Ishikawa (cell line): ENCODE data around the gene KSR2.

Source experiments
- CEBPB ChIP-seq: IDR thresholded peaks from 2 replicates; pipeline ENCODE4 v1.6.1; 2012
- CREB1 ChIP-seq: IDR thresholded peaks from 2 replicates; pipeline ENCODE4 v1.6.1; 2012; ENCODE audit warnings: low read depth
- EGR1 ChIP-seq: IDR thresholded peaks from 2 replicates; pipeline ENCODE4 v1.6.1; 2012
- EP300 ChIP-seq: IDR thresholded peaks from 2 replicates; pipeline ENCODE4 v1.6.1; 2012; ENCODE audit warnings: borderline replicate concordance
- FOXM1 ChIP-seq: IDR thresholded peaks from 2 replicates; pipeline ENCODE4 v1.6.1; 2012; ENCODE audit warnings: low read depth, borderline replicate concordance
- NFIC ChIP-seq: IDR thresholded peaks from 2 replicates; pipeline ENCODE4 v1.6.1; 2012
- RAD21 ChIP-seq: IDR thresholded peaks from 2 replicates; pipeline ENCODE4 v1.6.1; 2012; ENCODE audit warnings: low read depth
- REST ChIP-seq: IDR thresholded peaks from 2 replicates; pipeline ENCODE4 v1.6.1; 2012; ENCODE audit warnings: low read depth, mild to moderate bottlenecking
- TAF1 ChIP-seq: IDR thresholded peaks from 2 replicates; pipeline ENCODE4 v1.6.1; 2012; ENCODE audit warnings: low read depth, mild to moderate bottlenecking
- TCF12 ChIP-seq: IDR thresholded peaks from 2 replicates; pipeline ENCODE4 v1.6.1; 2012; ENCODE audit warnings: low read depth
- TEAD4 ChIP-seq: IDR thresholded peaks from 2 replicates; pipeline ENCODE4 v1.6.1; 2012
- YY1 ChIP-seq: IDR thresholded peaks from 2 replicates; pipeline ENCODE4 v1.6.1; 2012; ENCODE audit warnings: low read depth
- ZBTB7A ChIP-seq: IDR thresholded peaks from 2 replicates; pipeline ENCODE4 v1.6.1; 2012; ENCODE audit warnings: low read depth
- TF ChIP-seq, protein P1 (sequence below): IDR thresholded peaks from 2 replicates; pipeline ENCODE4 v1.6.1; 2012
- TF ChIP-seq, protein P2 (sequence below): IDR thresholded peaks from 2 replicates; pipeline ENCODE4 v1.6.1; 2012

The KSR2 gene

GRCh38 chr12:117857632-117858612, 110.9 kb downstream of the KSR2 start:
- no peak for TF ChIP-seq EGR1
- no peak for TF ChIP-seq TCF12
- TF ChIP-seq CEBPB: no peak
- peak; percentile 13; the same call in 1 of the 2 replicates for TF ChIP-seq RAD21

- TF ChIP-seq NFIC (no peak), YY1 (no peak)
- TF ChIP-seq, protein P1, sequence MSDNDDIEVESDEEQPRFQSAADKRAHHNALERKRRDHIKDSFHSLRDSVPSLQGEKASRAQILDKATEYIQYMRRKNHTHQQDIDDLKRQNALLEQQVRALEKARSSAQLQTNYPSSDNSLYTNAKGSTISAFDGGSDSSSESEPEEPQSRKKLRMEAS: no peak
Observed at GRCh38 chr12:117855165-117855564, 113.6 kb downstream of the KSR2 start.

GRCh38 chr12:117854339-117855012, 114.3 kb downstream of the KSR2 start:
- TF ChIP-seq, protein P1: no peak
- TF ChIP-seq RAD21: peak; percentile 11; the same call in 1 of the 2 replicates

GRCh38 chr12:117853600-117853999, 115.2 kb downstream of the KSR2 start:
- no peak for TF ChIP-seq YY1
- no peak for TF ChIP-seq CREB1
- TF ChIP-seq EP300: no peak
- TF ChIP-seq TAF1: no peak
- no peak for TF ChIP-seq REST
- TF ChIP-seq RAD21: no peak
- TF ChIP-seq TEAD4: no peak
- TF ChIP-seq FOXM1: no peak
- no peak for TF ChIP-seq EGR1
- no peak for TF ChIP-seq NFIC

DNA sequence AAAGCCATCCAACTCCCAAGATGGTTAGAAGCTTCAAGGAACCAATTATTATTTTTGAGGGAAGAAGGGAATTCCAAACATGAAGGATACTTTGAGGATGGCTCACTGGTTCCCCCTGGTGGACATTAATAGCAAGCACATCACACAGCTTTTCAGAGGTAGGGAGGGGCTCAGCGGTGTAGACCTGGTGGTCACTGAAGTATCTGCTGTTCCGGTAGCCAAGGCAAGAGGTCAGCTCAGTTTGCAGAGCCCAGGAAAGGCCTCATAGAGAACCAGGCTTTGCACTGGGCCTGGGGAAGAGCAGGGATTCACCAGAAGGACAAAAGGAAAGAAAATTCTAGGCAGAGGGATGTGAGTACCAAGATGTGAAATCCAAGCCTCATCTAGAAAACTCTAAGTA, 118.7 kb downstream of the KSR2 start:
- TF ChIP-seq RAD21 (peak; percentile 40), FOXM1 (no peak)

GRCh38 chr12:117847371-117847770, 121.4 kb downstream of the KSR2 start:
- TF ChIP-seq RAD21: no peak
- TF ChIP-seq, protein P2, sequence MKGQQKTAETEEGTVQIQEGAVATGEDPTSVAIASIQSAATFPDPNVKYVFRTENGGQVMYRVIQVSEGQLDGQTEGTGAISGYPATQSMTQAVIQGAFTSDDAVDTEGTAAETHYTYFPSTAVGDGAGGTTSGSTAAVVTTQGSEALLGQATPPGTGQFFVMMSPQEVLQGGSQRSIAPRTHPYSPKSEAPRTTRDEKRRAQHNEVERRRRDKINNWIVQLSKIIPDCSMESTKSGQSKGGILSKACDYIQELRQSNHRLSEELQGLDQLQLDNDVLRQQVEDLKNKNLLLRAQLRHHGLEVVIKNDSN: no peak

GRCh38 chr12:117845271-117845904, 123.4 kb downstream of the KSR2 start:
- no peak for TF ChIP-seq TEAD4
- TF ChIP-seq ZBTB7A: no peak
- no peak for TF ChIP-seq YY1
- TF ChIP-seq TCF12: no peak
- no peak for TF ChIP-seq EP300
- no peak for TF ChIP-seq REST
- no peak for TF ChIP-seq RAD21
- TF ChIP-seq NFIC: no peak
- TF ChIP-seq, protein P1: no peak
- TF ChIP-seq EGR1: no peak
- TF ChIP-seq TAF1: no peak
